Neural cell (in vitro differentiated cells): ENCODE results near the gene ACTBL2. TPM values are rescaled to one million over a fixed set of nuclear protein-coding genes. Genes with fewer than 3 reads are reported as not detected.

Experiments
- H2AFZ ChIP-seq: fragments of 200-600, 300-800 bp; sonication (generic), shearing (Covaris generic); 2 replicates; pipeline ENCODE4 v1.6.0; 2014; ENCODE audit warnings: low read depth, mild to moderate bottlenecking, antibody characterized with exemption, low read length, moderate library complexity
- H3F3A ChIP-seq: fragments of 200-600 bp; shearing (Covaris generic); 2 replicates; pipeline ENCODE4 v1.6.1; 2016; ENCODE audit warnings: mild to moderate bottlenecking, moderate library complexity, mixed read lengths, antibody characterized with exemption, low read length; ENCODE audit not compliant: insufficient read depth, poor library complexity, severe bottlenecking
- H3K27ac ChIP-seq: fragments of 200-600, 300-800 bp; sonication (generic), shearing (Covaris generic); 2 replicates; pipeline ENCODE4 v1.5.1; 2014; ENCODE audit warnings: mild to moderate bottlenecking, low read length, moderate library complexity
- H3K27me3 ChIP-seq: fragments of 300-800, 200-600 bp; sonication (generic), shearing (Covaris generic); 2 replicates; pipeline ENCODE4 v1.6.0; 2014; ENCODE audit warnings: mild to moderate bottlenecking, low read depth, low read length, moderate library complexity; ENCODE audit not compliant: insufficient read depth
- H3K36me3 ChIP-seq: fragments of 300-800, 200-600 bp; sonication (generic), shearing (Covaris generic); 2 replicates; pipeline ENCODE4 v1.5.1; 2014; ENCODE audit warnings: mild to moderate bottlenecking, antibody characterized with exemption, low read length, moderate library complexity; ENCODE audit not compliant: insufficient read depth
- H3K4me2 ChIP-seq: fragments of 300-800, 200-600 bp; sonication (generic), shearing (Covaris generic); 2 replicates; pipeline ENCODE4 v1.6.0; 2014; ENCODE audit warnings: mild to moderate bottlenecking, low read length
- H3K4me3 ChIP-seq: fragments of 300-800, 200-600 bp; sonication (generic), shearing (Covaris generic); 2 replicates; pipeline ENCODE4 v1.5.1; 2014; ENCODE audit warnings: mild to moderate bottlenecking, low read length, moderate library complexity
- H3K79me2 ChIP-seq: fragments of 200-600 bp; shearing (Covaris generic); replicated peaks from 2 replicates; pipeline ENCODE4 v1.6.0; 2014; ENCODE audit warnings: mild to moderate bottlenecking, low read length, moderate library complexity; ENCODE audit not compliant: insufficient read depth
- H3K9ac ChIP-seq: fragments of 300-800, 200-600 bp; sonication (generic), shearing (Covaris generic); 2 replicates; pipeline ENCODE4 v1.6.1; 2016; ENCODE audit warnings: mild to moderate bottlenecking, low read length, mixed read lengths
- H3K9me2 ChIP-seq: fragments of 200-600 bp; shearing (Covaris generic); 2 replicates; pipeline ENCODE4 v1.6.1; 2016; ENCODE audit warnings: mild to moderate bottlenecking, low read length, mixed read lengths; ENCODE audit not compliant: insufficient read depth
- H3K9me3 ChIP-seq: fragments of 200-600, 300-800 bp; sonication (generic), shearing (Covaris generic); 2 replicates; pipeline ENCODE4 v1.6.1; 2016; ENCODE audit warnings: mild to moderate bottlenecking, mixed run types, low read length, moderate library complexity, mixed read lengths
- H4K20me1 ChIP-seq: fragments of 200-600 bp; shearing (Covaris generic); 2 replicates; pipeline ENCODE4 v1.6.1; 2016; ENCODE audit warnings: mild to moderate bottlenecking, mixed run types; ENCODE audit not compliant: insufficient read depth
- EP300 ChIP-seq: fragments of 450-650 bp; conservative IDR thresholded peaks from 2 replicates; pipeline ENCODE4 v1.6.1; 2014; ENCODE audit warnings: antibody characterized with exemption, mild to moderate bottlenecking, moderate library complexity; ENCODE audit not compliant: poor library complexity, severe bottlenecking
- EZH2 ChIP-seq: fragments of 200-600, 300-800 bp; shearing (Covaris generic), sonication (generic); IDR thresholded peaks from 2 replicates; pipeline ENCODE4 v1.6.1; 2014; ENCODE audit warnings: antibody characterized with exemption, low read length, borderline replicate concordance, mild to moderate bottlenecking; ENCODE audit not compliant: insufficient read depth, poor library complexity, severe bottlenecking
- MXI1 ChIP-seq: fragments of 450-650 bp; conservative IDR thresholded peaks from 2 replicates; pipeline ENCODE4 v1.6.1; 2014; ENCODE audit warnings: antibody characterized with exemption, mild to moderate bottlenecking; ENCODE audit not compliant: poor library complexity, severe bottlenecking
- POLR2AphosphoS5 ChIP-seq: IDR thresholded peaks from 2 replicates; pipeline ENCODE4 v1.6.1; 2012
- RAD21 ChIP-seq: fragments of 450-650 bp; conservative IDR thresholded peaks from 2 replicates; pipeline ENCODE4 v1.6.1; 2014; ENCODE audit warnings: antibody characterized with exemption, mild to moderate bottlenecking, moderate library complexity
- SMC3 ChIP-seq: fragments of 450-650 bp; conservative IDR thresholded peaks from 2 replicates; pipeline ENCODE4 v1.6.1; 2014; ENCODE audit warnings: antibody characterized with exemption, mild to moderate bottlenecking, moderate library complexity; ENCODE audit not compliant: poor library complexity
- TAF1 ChIP-seq: IDR thresholded peaks from 2 replicates; pipeline ENCODE4 v1.6.1; 2012; ENCODE audit warnings: low read depth
- polyA plus RNA-seq: library from polyadenylated mRNA; depleted of rRNA; stranded (reverse); fragments of >200 nt; gene quantifications from 2 replicates; pipeline ENCODE4 v1.2.3, GENCODE V29; 2014
- TF ChIP-seq, protein P1 (sequence below): fragments of 450-650 bp; IDR thresholded peaks from 2 replicates; pipeline ENCODE4 v1.5.1; 2014; ENCODE audit warnings: antibody characterized with exemption, mild to moderate bottlenecking, moderate library complexity; ENCODE audit not compliant: poor library complexity, severe bottlenecking
- TF ChIP-seq, protein P2 (sequence below): IDR thresholded peaks from 2 replicates; pipeline ENCODE4 v1.6.1; 2012; ENCODE audit warnings: borderline replicate concordance

The ACTBL2 gene
- polyA plus RNA-seq, 1 donor from 2014 or later, result not detected

DNA sequence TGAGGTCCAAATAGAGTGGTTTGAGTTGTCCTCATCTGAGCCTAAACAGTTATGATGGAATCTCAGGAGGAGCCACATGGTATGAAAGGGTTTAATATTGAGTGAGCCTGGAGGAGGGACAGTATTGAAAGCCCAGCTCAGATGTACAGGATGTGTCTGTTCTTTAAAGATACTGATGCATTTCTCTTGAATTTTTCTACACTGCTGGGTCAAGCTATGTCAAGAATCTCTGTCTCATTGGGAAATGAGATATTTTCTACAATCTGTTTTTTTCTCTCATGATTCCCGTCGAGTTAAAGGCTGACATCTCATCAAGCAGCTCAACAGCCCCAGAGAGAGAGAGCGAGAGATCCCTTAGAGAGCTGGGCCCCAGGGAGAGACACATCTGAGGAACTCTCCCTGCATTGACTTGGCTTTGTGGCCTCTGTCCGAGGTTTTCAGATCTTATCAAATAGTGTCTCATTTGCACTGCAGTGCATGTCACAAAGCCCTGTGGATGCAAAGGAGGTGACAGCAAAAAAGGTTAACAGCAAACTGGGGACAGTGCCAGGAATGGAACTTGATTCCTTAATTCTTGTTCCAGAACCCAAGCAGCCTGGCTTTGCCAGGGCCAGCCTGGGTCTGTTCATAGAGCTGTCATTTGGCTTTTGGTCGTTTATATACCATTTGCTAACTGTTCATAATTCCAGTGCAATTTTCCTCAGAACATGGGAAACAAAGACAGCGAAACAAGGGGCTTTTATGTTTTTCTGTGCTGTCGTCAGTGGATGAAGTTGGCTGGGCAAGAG, 19.0 kb upstream of the ACTBL2 start:
- Histone ChIP-seq H3K27me3 (no peaks in the 10 kb centered on the region), H4K20me1 (no peaks in the 10 kb centered on the region), H3F3A (no peaks in the 10 kb centered on the region), H3K79me2 (no peaks in the 10 kb centered on the region), H3K9ac (no peak overlapping the region), H3K9me2 (no peaks in the 10 kb centered on the region), H3K27ac (peak overlapping the region; percentile 13), H3K4me3 (no peak overlapping the region), H3K9me3 (no peaks in the 10 kb centered on the region), H3K4me2 (no peak overlapping the region), H3K36me3 (no peaks in the 10 kb centered on the region), H2AFZ (no peak overlapping the region)
- TF ChIP-seq, protein P1, sequence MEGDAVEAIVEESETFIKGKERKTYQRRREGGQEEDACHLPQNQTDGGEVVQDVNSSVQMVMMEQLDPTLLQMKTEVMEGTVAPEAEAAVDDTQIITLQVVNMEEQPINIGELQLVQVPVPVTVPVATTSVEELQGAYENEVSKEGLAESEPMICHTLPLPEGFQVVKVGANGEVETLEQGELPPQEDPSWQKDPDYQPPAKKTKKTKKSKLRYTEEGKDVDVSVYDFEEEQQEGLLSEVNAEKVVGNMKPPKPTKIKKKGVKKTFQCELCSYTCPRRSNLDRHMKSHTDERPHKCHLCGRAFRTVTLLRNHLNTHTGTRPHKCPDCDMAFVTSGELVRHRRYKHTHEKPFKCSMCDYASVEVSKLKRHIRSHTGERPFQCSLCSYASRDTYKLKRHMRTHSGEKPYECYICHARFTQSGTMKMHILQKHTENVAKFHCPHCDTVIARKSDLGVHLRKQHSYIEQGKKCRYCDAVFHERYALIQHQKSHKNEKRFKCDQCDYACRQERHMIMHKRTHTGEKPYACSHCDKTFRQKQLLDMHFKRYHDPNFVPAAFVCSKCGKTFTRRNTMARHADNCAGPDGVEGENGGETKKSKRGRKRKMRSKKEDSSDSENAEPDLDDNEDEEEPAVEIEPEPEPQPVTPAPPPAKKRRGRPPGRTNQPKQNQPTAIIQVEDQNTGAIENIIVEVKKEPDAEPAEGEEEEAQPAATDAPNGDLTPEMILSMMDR, result no peak
- TF ChIP-seq, protein P2, sequence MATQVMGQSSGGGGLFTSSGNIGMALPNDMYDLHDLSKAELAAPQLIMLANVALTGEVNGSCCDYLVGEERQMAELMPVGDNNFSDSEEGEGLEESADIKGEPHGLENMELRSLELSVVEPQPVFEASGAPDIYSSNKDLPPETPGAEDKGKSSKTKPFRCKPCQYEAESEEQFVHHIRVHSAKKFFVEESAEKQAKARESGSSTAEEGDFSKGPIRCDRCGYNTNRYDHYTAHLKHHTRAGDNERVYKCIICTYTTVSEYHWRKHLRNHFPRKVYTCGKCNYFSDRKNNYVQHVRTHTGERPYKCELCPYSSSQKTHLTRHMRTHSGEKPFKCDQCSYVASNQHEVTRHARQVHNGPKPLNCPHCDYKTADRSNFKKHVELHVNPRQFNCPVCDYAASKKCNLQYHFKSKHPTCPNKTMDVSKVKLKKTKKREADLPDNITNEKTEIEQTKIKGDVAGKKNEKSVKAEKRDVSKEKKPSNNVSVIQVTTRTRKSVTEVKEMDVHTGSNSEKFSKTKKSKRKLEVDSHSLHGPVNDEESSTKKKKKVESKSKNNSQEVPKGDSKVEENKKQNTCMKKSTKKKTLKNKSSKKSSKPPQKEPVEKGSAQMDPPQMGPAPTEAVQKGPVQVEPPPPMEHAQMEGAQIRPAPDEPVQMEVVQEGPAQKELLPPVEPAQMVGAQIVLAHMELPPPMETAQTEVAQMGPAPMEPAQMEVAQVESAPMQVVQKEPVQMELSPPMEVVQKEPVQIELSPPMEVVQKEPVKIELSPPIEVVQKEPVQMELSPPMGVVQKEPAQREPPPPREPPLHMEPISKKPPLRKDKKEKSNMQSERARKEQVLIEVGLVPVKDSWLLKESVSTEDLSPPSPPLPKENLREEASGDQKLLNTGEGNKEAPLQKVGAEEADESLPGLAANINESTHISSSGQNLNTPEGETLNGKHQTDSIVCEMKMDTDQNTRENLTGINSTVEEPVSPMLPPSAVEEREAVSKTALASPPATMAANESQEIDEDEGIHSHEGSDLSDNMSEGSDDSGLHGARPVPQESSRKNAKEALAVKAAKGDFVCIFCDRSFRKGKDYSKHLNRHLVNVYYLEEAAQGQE, result no peak
- TF ChIP-seq EZH2 (no peak), POLR2AphosphoS5 (no peak), EP300 (no peak), RAD21 (no peak), SMC3 (no peak), TAF1 (no peak), MXI1 (no peak)

DNA sequence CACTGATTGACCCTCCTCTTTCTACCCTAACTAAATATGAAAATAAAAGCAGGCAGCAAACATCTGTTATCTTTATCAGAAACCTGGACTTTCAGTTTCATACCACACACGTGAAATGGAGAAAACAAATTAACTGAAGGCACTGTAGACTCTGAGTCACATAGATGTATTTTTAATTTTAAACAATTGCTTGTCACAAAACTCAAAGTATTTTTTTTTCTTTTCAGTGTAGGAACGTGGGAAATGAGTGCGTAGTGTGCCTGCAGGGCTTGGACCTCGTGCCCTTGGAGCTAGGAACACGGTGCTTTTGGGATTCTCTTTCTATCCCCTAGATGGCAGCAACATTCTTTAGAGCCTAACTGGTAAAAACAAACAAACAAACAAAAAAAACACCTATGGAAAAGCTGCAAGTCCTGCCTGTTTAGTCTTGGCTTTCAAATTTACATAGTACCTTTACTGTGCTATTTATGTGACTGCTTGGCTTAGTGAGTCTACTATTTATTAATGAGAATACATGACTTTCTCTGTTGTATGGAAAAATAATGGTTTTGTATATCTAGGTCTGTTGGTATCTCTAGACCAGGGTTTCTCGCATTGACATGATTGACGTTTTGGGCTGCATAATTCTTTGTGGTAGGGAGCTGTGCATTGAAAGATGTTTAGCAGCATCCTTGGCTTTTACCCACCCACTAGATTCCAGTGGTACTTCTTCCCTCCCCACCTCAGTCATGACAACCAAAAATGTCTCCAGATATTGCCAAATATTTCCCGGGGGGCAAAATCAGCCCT, 16.8 kb upstream of the ACTBL2 start:
- Histone ChIP-seq H3K4me2 (no peak overlapping the region), H3F3A (no peaks in the 10 kb centered on the region), H2AFZ (no peak overlapping the region), H3K4me3 (no peak overlapping the region), H3K79me2 (no peaks in the 10 kb centered on the region), H4K20me1 (no peaks in the 10 kb centered on the region), H3K27ac (peak overlapping the region; percentile 38), H3K9me3 (no peaks in the 10 kb centered on the region), H3K27me3 (no peaks in the 10 kb centered on the region), H3K9ac (peak overlapping the region; percentile 2), H3K36me3 (no peaks in the 10 kb centered on the region), H3K9me2 (no peaks in the 10 kb centered on the region)
- TF ChIP-seq, protein P2, result no peak
- TF ChIP-seq EZH2 (no peak), MXI1 (peak; percentile 15), RAD21 (peak; percentile 91), EP300 (no peak), SMC3 (peak; percentile 88), POLR2AphosphoS5 (no peak)
- TF ChIP-seq, protein P1, result peak; percentile 87
